ENCODE results near the gene PLEKHA7. TPM values are rescaled to one million over a fixed set of nuclear protein-coding genes. Genes with fewer than 3 reads are reported as not detected.
A peak's percentile ranks its signal among the peaks of the same experiment; 100 is the strongest.
"Not testable (repeated sequence)": the region's sequence is repeated elsewhere in the genome, so short reads cannot be mapped to it uniquely, and the experiment has no call there.

The PLEKHA7 gene, protein sequence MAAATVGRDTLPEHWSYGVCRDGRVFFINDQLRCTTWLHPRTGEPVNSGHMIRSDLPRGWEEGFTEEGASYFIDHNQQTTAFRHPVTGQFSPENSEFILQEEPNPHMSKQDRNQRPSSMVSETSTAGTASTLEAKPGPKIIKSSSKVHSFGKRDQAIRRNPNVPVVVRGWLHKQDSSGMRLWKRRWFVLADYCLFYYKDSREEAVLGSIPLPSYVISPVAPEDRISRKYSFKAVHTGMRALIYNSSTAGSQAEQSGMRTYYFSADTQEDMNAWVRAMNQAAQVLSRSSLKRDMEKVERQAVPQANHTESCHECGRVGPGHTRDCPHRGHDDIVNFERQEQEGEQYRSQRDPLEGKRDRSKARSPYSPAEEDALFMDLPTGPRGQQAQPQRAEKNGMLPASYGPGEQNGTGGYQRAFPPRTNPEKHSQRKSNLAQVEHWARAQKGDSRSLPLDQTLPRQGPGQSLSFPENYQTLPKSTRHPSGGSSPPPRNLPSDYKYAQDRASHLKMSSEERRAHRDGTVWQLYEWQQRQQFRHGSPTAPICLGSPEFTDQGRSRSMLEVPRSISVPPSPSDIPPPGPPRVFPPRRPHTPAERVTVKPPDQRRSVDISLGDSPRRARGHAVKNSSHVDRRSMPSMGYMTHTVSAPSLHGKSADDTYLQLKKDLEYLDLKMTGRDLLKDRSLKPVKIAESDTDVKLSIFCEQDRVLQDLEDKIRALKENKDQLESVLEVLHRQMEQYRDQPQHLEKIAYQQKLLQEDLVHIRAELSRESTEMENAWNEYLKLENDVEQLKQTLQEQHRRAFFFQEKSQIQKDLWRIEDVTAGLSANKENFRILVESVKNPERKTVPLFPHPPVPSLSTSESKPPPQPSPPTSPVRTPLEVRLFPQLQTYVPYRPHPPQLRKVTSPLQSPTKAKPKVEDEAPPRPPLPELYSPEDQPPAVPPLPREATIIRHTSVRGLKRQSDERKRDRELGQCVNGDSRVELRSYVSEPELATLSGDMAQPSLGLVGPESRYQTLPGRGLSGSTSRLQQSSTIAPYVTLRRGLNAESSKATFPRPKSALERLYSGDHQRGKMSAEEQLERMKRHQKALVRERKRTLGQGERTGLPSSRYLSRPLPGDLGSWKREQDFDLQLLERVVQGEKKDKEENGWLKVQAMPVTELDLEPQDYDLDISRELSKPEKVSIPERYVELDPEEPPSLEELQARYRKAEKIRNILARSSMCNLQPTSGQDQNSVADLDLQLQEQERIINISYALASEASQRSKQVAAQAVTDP
- polyA plus RNA-seq (2012; ENCODE audit: missing spikeins) = 4.4 TPM

DNA sequence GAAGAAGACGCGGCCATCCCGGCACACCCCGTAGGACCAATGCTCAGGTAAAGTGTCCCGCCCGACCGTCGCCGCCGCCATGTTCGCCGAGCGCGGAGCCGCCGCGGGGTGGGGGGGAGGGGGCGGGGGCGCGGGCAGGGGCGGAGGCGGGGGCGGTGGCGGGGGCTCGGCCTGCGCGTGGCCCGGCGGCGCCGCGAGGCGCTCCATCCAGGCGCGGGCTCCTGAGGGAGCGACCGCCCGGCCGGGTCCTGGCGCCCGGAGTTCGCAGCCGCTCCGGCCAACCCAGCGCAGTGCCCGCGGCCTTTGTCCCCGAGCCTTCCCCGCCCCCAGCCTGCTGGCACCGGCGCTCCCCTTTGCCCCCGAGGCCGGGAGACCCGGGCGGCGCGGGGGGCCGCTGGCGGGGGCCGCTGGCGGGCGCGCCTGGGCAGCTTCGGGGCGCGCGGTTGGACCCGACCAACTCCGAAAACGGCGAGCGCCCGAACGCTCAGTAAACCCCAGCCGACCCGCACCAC is at the start of gene PLEKHA7:
TSS of gene PLEKHA7 (minus strand) at position 94 of the 512 bp plus-strand sequence. CDS start at position 81, 13 bp downstream.
- DNase-seq (ENCODE audit: insufficient read length) (peak; percentile 39), FAIRE-seq (no peak)
- no peak for TF ChIP-seq POLR2A (IDR thresholded peaks at IDR 0.05; ENCODE audit: low read depth, low read length)
- TF ChIP-seq TAF1 (IDR thresholded peaks at IDR 0.05; ENCODE audit: borderline replicate concordance, low read depth, low read length) = no peak
- TF ChIP-seq POLR2AphosphoS5 (IDR thresholded peaks at IDR 0.05; ENCODE audit: low read depth, low read length) = no peak

DNA sequence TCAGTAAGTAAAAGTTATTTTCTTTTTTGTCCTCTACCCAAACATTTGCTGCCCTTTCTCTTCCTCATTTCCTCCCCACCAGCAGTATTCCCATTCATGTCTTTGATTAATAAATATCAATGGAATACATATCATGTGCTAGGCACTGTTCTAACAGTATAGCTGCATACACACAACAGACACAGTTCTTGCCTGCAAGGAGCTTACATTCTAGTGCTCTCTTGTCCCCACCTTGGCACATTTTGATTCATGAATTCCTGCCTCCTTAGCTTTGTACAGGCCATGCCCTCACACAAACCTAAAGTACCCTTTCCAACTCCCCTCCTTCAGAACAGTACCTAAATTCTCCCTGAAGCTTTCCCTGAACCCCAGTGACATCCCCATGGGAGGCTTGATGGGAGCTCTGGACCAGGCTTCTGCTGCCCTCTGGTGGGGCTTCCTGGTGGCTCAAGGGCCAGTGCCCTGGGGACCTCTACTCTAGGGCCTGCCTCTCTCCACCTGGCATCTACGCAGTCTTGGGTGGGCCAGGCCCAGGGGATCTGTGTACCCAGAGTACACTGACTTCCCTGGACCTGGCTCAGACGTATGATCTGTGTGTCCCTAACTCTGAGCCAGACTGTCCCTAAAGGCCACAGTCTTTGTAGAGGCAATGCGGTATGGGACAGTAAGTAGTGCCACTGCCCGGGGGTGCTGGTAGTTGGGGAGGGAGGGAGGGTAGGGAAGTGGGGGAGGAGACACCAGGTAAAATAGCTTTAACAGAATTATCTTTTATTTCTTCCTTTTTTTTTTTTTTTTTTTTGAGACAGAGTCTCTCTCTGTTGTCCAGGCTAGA is 49.2 kb upstream of the PLEKHA7 start:
- TF ChIP-seq TAF1 (IDR thresholded peaks at IDR 0.05; ENCODE audit: borderline replicate concordance, low read depth, low read length) = no peak
- TF ChIP-seq POLR2A (IDR thresholded peaks at IDR 0.05; ENCODE audit: low read depth, low read length) = no peak
- no peak for TF ChIP-seq POLR2AphosphoS5 (IDR thresholded peaks at IDR 0.05; ENCODE audit: low read depth, low read length)
- no peak for DNase-seq (ENCODE audit: insufficient read length)
- FAIRE-seq = peak; percentile 77

DNA sequence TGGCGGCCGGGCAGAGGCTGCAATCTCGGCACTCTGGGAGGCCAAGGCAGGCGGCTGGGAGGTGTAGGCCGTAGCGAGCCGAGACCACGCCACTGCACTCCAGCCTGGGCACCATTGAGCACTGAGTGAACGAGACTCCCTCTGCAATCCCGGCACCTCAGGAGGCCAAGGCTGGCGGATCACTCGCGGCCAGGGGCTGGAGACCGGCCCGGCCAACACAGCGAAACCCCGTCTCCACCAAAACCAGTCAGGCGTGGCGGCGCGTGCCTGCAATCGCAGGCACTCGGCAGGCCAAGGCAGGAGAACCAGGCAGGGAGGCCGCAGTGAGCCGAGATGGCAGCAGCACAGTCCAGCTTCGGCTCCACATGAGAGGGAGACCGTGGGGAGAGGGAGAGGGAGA is 36.9 kb upstream of the PLEKHA7 start:
- FAIRE-seq; DNase-seq (ENCODE audit: insufficient read length): not testable (repeated sequence)

DNA sequence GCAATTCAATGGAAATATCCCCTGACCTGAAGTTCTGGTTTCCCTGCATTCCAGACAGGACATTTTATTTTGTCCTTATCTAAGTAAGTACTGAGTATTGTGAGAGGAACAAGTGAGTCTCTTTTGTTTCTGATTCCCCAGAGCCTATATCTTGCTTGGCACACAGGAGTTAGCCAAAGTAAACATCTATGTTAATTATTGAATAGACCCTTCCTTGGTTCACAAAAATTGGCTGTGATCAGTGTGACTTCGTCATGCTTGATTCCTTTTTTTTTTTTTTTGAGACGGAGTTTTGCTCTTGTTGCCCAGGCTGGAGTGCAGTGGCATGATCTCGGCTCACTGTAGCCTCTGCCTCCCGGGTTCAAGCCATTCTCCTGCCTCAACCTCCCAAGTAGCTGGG is 34.3 kb upstream of the PLEKHA7 start:
- DNase-seq (ENCODE audit: insufficient read length); FAIRE-seq: not testable (repeated sequence)

DNA sequence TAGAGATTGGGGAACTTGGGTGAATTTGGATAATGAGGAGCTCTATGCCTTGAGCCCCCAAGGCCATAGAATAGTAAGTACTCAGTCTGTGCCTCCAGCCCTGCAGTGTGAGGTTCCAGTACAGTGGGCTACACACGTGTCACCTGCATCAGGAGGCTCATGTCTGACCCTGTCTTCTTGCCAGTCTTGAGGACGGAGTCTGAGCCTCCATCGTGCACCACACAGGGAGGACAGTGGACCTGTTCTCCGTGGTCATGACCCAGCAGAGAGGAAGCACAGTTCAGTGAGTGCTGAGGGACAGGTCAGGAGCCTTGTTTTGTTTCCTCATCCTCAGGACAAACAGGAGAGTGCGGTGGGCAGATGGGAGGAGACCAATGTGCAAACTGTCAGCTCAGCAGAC is 32.5 kb upstream of the PLEKHA7 start:
- no peak for FAIRE-seq
- DNase-seq (ENCODE audit: insufficient read length) = no peak
- TF ChIP-seq TAF1 (IDR thresholded peaks at IDR 0.05; ENCODE audit: borderline replicate concordance, low read depth, low read length) = no peak

DNA sequence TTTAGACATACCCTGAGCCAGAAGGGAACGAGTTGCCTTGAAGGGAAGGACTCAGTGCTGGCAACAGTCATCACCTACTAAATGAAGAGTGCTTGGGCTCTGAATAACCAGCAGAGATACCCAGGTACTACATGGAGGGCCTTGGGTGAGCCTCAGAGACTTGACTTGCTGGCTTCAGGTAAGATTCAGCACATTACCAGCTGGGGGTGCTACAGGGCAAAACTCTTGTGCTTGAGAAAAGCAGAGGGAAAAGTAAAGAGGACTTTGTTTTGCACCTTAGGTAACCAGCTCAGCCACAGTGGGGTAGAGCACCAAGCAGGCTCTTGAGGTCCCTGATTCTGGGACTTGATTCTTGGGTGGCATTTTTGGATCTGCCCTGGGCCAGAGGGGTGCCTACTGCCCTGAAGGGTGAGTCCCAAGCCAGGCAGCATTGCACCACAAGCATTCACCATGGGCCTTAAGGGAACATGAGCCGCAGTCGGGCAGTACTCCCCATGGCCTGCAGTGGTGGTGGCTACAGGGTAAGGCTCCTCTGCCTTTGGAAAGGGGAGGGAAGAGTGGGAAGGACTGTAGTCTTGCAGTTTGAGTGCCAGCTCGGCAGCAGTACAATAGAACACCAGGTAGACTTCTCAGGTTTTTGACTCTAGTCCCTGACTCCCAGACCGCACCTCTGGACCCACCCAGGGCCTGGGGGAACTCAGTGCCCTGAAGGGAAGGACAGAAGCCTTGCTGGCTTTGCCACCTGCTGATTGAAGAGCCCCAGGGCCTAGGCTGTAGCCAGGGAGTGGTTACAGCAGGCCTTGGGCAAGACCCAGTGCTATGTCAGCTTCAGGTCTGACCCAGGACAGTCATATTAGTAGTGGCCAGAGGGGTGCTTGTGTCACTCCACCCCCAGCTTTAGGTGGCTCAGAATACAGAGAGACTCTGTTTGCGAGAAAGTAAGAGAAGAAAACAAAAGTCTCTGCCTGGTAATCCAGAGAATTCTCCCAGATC is 22.7 kb upstream of the PLEKHA7 start:
- TF ChIP-seq POLR2AphosphoS5 (IDR thresholded peaks at IDR 0.05; ENCODE audit: low read depth, low read length) = no peak
- no peak for TF ChIP-seq TAF1 (IDR thresholded peaks at IDR 0.05; ENCODE audit: borderline replicate concordance, low read depth, low read length)
- TF ChIP-seq POLR2A (IDR thresholded peaks at IDR 0.05; ENCODE audit: low read depth, low read length) = no peak
- DNase-seq (ENCODE audit: insufficient read length) = no peak
- no peak for FAIRE-seq

DNA sequence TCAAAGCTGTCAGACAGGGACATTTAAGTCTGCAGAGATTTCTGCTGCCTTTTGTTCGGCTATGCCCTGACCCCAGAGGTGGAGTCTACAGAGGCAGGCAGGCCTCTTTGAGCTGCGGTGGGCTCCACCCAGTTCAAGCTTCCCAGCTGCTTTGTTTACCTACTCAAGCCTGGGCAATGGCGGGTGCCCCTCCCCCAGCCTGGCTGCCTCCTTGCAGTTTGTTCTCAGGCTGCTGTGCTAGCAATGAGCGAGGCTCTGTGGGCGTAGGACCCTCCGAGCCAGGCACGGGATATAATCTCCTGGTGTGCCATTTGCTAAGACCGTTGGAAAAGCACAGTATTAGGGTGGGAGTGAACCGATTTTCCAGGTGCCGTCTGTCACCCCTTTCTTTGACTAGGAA is 19.8 kb upstream of the PLEKHA7 start:
- FAIRE-seq; DNase-seq (ENCODE audit: insufficient read length): not testable (repeated sequence)

DNA sequence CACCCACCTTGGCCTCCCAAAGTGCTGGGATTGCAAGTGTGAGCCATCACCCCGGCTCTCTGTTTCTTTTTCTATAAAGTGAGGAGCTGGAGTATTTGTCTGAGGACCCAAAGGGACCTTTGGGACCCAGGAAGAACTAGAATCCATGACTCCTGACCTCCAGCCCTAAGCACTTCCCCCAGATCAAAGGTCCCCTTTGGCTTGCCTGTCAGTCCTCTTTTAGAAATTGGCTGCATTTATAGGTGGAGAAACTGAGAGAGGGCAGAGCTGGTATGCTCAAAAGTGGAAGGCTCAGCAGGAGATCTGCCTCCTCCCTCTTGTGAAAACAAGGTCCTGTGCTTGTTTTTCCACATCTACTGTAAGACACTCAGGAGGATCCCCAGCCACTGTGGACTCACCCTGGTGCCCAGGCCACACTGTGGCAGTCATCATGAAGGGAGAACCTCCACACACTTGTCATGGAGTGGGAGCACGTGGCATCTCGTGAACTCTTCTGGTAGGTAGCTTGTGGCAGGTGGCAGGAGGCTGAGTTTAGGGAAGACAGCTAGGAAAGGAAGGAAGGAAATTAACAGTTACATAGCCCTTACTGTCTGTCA is 12.4 kb upstream of the PLEKHA7 start:
- no peak for TF ChIP-seq POLR2A (IDR thresholded peaks at IDR 0.05; ENCODE audit: low read depth, low read length)
- no peak for TF ChIP-seq TAF1 (IDR thresholded peaks at IDR 0.05; ENCODE audit: borderline replicate concordance, low read depth, low read length)
- no peak for TF ChIP-seq POLR2AphosphoS5 (IDR thresholded peaks at IDR 0.05; ENCODE audit: low read depth, low read length)
- DNase-seq (ENCODE audit: insufficient read length) (no peak), FAIRE-seq (no peak)

DNA sequence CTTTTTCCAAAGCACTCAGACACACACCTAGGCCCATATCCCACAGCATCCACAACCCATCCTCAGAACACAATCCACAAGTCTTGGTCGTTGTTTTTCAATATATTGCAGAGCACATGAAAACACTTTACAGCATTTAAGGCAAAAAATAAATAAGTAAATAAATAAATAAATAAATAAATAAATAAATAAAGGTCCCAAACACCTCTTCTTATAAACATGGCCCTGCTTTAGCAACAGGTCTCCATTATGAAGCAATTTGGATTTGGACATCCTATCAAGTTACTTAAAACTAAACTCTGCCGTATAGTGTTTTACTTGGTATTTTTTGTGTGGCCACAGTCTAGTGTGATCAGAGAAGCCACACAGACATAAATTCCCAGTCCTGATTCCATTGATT is 10.7 kb upstream of the PLEKHA7 start:
- TF ChIP-seq TAF1 (IDR thresholded peaks at IDR 0.05; ENCODE audit: borderline replicate concordance, low read depth, low read length) (no peak), POLR2AphosphoS5 (IDR thresholded peaks at IDR 0.05; ENCODE audit: low read depth, low read length) (no peak), POLR2A (IDR thresholded peaks at IDR 0.05; ENCODE audit: low read depth, low read length) (no peak)
- no peak for FAIRE-seq
- DNase-seq (ENCODE audit: insufficient read length) = no peak

DNA sequence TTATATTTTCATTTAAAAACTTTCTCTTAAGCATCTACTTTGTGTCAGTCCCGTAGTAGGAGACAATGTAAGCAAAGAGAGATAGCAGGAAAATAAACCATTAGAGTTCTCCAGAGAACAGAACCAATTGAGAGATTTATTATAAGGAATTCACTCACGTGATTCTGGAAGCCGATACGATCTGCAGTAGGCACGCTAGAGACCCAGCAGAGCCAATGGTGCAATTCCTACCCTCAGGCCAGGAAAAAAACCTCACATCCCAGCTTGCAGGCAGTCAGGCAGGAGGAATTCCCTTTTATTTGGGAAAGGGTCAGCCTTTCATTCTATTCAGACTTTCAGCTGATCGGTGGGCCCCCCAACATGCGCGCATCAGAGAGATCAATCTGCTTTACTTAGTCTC is 7.3 kb upstream of the PLEKHA7 start:
- FAIRE-seq = no peak
- TF ChIP-seq POLR2A (IDR thresholded peaks at IDR 0.05; ENCODE audit: low read depth, low read length) (no peak), TAF1 (IDR thresholded peaks at IDR 0.05; ENCODE audit: borderline replicate concordance, low read depth, low read length) (no peak), POLR2AphosphoS5 (IDR thresholded peaks at IDR 0.05; ENCODE audit: low read depth, low read length) (no peak)

More for the DNA sequence above, 7.3 kb upstream of the PLEKHA7 start:
- no peak for DNase-seq (ENCODE audit: insufficient read length)

All from GM12892 (cell line).